OCI-LY7 (cell line): ENCODE measurements around the gene LDHB. TPM values are rescaled to one million over a fixed set of nuclear protein-coding genes. Genes with fewer than 3 reads are reported as not detected.

ENCODE experiments used
- BruUV-seq: library from RNA; stranded (reverse); fragments of 400-500 nt; replicated peaks from 2 replicates; lab custom pipeline; 2021; lab: Mats Ljungman, UMichigan
- CTCF ChIA-PET: fragments of 300-600 bp; sonication (Branson Sonifier 250); formaldehyde crosslinking; loops from one replicate; lab custom pipeline; 2022; ENCODE audit warnings: antibody characterized with exemption; ENCODE audit not compliant: unreplicated experiment; lab: Charles Lee
- POLR2A ChIA-PET: fragments of 300-600 bp; sonication (Branson Sonifier 250); formaldehyde crosslinking; loops from one replicate; lab custom pipeline; 2022; ENCODE audit warnings: antibody characterized with exemption; lab: Charles Lee
- DNase-seq: peaks from one replicate; pipeline ENCODE4 v3.0.0-alpha.2; 2015; ENCODE audit warnings: low spot score
- H2AFZ ChIP-seq: fragments of 200-600 bp; sonication (generic), shearing (Covaris generic); 2 replicates; pipeline ENCODE4 v1.6.1; 2014; ENCODE audit warnings: mild to moderate bottlenecking, antibody characterized with exemption, low read length, moderate library complexity
- H3K27ac ChIP-seq: fragments of 200-600 bp; sonication (generic); 2 replicates; pipeline ENCODE4 v1.5.1; 2014; ENCODE audit warnings: mixed run types, low read depth, mild to moderate bottlenecking, moderate library complexity, low read length, inconsistent platforms; ENCODE audit not compliant: poor library complexity, severe bottlenecking
- H3K36me3 ChIP-seq: fragments of 200-600 bp; sonication (generic); 2 replicates; pipeline ENCODE4 v1.6.1; 2014; ENCODE audit warnings: mild to moderate bottlenecking, antibody characterized with exemption, low read length, moderate library complexity, mixed read lengths; ENCODE audit not compliant: insufficient read depth
- H3K4me1 ChIP-seq: fragments of 200-600 bp; sonication (generic); 2 replicates; pipeline ENCODE4 v1.5.1; 2014; ENCODE audit warnings: mild to moderate bottlenecking, low read length; ENCODE audit not compliant: insufficient read depth, poor library complexity, severe bottlenecking
- H3K4me2 ChIP-seq: fragments of 200-600 bp; sonication (generic); 2 replicates; pipeline ENCODE4 v1.6.1; 2014; ENCODE audit warnings: mild to moderate bottlenecking, low read length
- H3K4me3 ChIP-seq: fragments of 200-600 bp; sonication (generic); 2 replicates; pipeline ENCODE4 v1.5.1; 2014; ENCODE audit warnings: mild to moderate bottlenecking, low read depth, low read length; ENCODE audit not compliant: poor library complexity, severe bottlenecking
- H3K79me2 ChIP-seq: fragments of 200-600 bp; sonication (generic); 2 replicates; pipeline ENCODE4 v1.6.1; 2016; ENCODE audit warnings: low read depth, mild to moderate bottlenecking, low read length, moderate library complexity, mixed read lengths; ENCODE audit not compliant: insufficient read depth
- H3K9me2 ChIP-seq: fragments of 200-600 bp; sonication (generic); 2 replicates; pipeline ENCODE4 v1.6.1; 2016; ENCODE audit warnings: mild to moderate bottlenecking, low read length, mixed read lengths; ENCODE audit not compliant: insufficient read depth
- H3K9me3 ChIP-seq: fragments of 200-600 bp; sonication (generic); 2 replicates; pipeline ENCODE4 v1.6.1; 2014; ENCODE audit warnings: mild to moderate bottlenecking, mixed run types, low read length, mixed read lengths
- H4K20me1 ChIP-seq: fragments of 200-600 bp; sonication (generic); 2 replicates; pipeline ENCODE4 v1.6.1; 2014; ENCODE audit warnings: mild to moderate bottlenecking, antibody characterized with exemption, low read length, moderate library complexity, mixed read lengths; ENCODE audit not compliant: insufficient read depth
- CTCF ChIP-seq: fragments of 200-600 bp; sonication (generic); conservative IDR thresholded peaks from 2 replicates; pipeline ENCODE4 v1.5.1; 2014; ENCODE audit warnings: mild to moderate bottlenecking, antibody characterized with exemption, low read length, moderate library complexity, mixed read lengths
- EZH2phosphoT487 ChIP-seq: fragments of 200-600 bp; sonication (generic); IDR thresholded peaks from 2 replicates; pipeline ENCODE4 v1.6.1; 2018; ENCODE audit warnings: low read depth, borderline replicate concordance, mild to moderate bottlenecking, mixed run types, antibody characterized with exemption, low read length, moderate library complexity, mixed read lengths
- intact Hi-C: fragments of 100-400 bp; cut with micrococcal nuclease; formaldehyde crosslinking; loops from one replicate; pipeline ENCODE4 v1.10.0; 2022; ENCODE audit not compliant: unreplicated experiment
- total RNA-seq, 2 experiments: library from RNA; depleted of rRNA in 1 of 2; stranded (reverse); fragments of >200 nt in 1 of 2; shearing (Covaris generic) in 1 of 2; gene quantifications; 2 replicates each; pipeline ENCODE4 v1.2.3, GENCODE V29; 2014 to 2022

LDHB gene
- total RNA-seq, 2 experiments from 2014 or later, result 551 to 999 TPM

GRCh38 chr12:21677622-21678277 is 20.1 kb upstream of the LDHB start:
- Histone ChIP-seq H4K20me1 (no peaks in the 10 kb centered on the region), H3K4me2 (no peak overlapping the region), H3K9me3 (no peaks in the 10 kb centered on the region), H3K36me3 (no peaks in the 10 kb centered on the region), H3K9me2 (no peaks in the 10 kb centered on the region), H3K27ac (no peak overlapping the region), H3K4me3 (no peak overlapping the region), H3K4me1 (no peaks in the 10 kb centered on the region), H2AFZ (no peak overlapping the region), H3K79me2 (no peaks in the 10 kb centered on the region)
- ChIA-PET POLR2A (no interaction called here), CTCF (no interaction called here)
- intact Hi-C loops, result no loop called here
- DNase-seq, result no peak
- no peak for TF ChIP-seq EZH2phosphoT487
- no peak for TF ChIP-seq CTCF
- BruUV-seq, result no TSS peak

DNA sequence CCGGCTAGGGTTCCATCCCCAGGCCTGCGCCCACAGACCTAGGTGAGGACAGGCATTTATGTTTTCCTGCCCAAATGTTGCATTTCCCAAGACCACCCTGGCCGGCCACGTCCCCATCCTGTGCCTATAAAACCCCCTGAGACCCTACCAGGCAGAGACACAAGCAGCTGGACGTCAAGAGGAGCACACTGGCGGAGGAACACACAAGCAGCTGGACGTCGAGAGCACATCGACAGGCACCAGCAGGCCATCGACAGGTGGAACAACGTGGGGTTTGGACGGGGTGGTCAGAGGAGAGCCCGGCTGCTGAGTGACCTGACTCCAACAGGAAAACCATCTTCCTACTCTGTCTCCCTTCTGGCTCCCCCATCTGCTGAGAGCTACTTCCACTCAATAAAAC is 19.6 kb upstream of the LDHB start:
- no peaks in the 10 kb centered on the region for H3K36me3 ChIP-seq
- no peaks in the 10 kb centered on the region for H3K79me2 ChIP-seq
- no peak for DNase-seq
- POLR2A ChIA-PET, result interaction anchor here (0.6 kb wide), 1 partner anchor 25 kb away, joined by 4 read pairs; no protein-coding TSS in a partner anchor
- no peaks in the 10 kb centered on the region for H3K4me1 ChIP-seq
- H3K4me2 ChIP-seq, result no peak overlapping the region
- no peak for TF ChIP-seq EZH2phosphoT487
- TF ChIP-seq CTCF, result no peak
- H2AFZ ChIP-seq, result no peak overlapping the region
- no peak overlapping the region for H3K4me3 ChIP-seq
- H3K9me2 ChIP-seq, result no peaks in the 10 kb centered on the region
- no peaks in the 10 kb centered on the region for H3K9me3 ChIP-seq
- CTCF ChIA-PET, result no interaction called here
- no peaks in the 10 kb centered on the region for H4K20me1 ChIP-seq
- no TSS peak for BruUV-seq
- H3K27ac ChIP-seq, result no peak overlapping the region
- intact Hi-C loops, result no loop called here

GRCh38 chr12:21676776-21677175 is 19.1 kb upstream of the LDHB start:
- TF ChIP-seq CTCF, result no peak
- no peak for TF ChIP-seq EZH2phosphoT487
- Histone ChIP-seq H3K4me2 (no peak overlapping the region), H4K20me1 (no peaks in the 10 kb centered on the region), H3K4me3 (no peak overlapping the region), H2AFZ (no peak overlapping the region), H3K9me2 (no peaks in the 10 kb centered on the region), H3K4me1 (no peaks in the 10 kb centered on the region), H3K36me3 (no peaks in the 10 kb centered on the region), H3K27ac (no peak overlapping the region), H3K9me3 (no peaks in the 10 kb centered on the region), H3K79me2 (no peaks in the 10 kb centered on the region)
- ChIA-PET CTCF (no interaction called here), POLR2A (interaction anchor here (0.6 kb wide), 2 partner anchors 21 to 24 kb away, joined by 4 to 5 read pairs; no protein-coding TSS in a partner anchor)
- no TSS peak for BruUV-seq
- no peak for DNase-seq
- intact Hi-C loops, result no loop called here
